ENCODE results near the gene TLX3. TPM values are rescaled to one million over a fixed set of nuclear protein-coding genes. Genes with fewer than 3 reads are reported as not detected.
"Not testable (repeated sequence)": the region's sequence is repeated elsewhere in the genome, so short reads cannot be mapped to it uniquely, and the experiment has no call there.

TLX3 gene
- not detected for polyA plus RNA-seq (2012; ENCODE audit: insufficient read depth, insufficient read length)

DNA sequence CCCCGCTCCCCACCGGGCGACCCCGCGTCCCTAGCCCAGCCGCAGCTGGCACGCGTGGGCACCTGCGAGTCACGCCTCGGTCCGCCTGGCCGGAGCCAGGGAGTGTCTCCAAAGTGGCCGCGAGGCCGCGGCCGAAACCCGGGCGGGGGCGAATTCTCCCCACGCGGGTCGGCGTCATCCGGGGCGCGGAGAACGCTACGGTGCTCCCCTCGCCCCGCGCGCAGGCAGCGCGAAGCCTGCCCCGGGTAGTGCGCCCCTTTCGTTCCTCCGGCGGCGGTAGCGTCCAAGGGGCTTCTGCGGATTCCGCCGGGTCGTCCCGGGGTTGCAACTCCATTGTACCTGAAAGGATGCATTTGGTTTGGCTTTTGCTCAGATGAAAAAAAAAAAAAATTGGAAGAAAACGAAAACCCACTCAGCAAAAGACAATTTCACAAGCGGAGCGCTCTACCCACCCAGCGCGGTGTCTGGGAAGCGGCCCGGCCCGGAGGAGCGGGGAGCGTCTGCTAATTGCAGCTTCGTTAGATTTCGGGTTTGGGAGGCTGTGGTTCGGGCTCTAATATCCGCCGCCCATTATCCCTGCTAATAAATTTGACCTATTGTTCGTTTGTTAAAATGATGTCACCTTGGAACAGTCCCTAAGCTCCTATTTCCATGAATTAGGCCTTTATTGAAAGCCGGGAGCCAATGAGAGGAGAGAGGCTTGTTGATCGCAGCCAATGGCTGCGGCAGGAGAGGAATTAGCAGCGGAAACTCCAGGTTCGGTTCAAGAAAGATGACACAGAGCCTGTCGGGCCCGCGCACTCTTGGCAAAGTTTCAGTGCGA lies at the start of gene TLX3:
TLX3 (plus strand) TSS at position 796 of the 823 bp plus-strand sequence. CDS start 118 bp downstream, outside the sequence.
- no peak within 1 kb of the TSS for H3K4me3 ChIP-seq (ENCODE audit: low read length)
- DNase-seq (ENCODE audit: low read depth, low spot score), result no peak

DNA sequence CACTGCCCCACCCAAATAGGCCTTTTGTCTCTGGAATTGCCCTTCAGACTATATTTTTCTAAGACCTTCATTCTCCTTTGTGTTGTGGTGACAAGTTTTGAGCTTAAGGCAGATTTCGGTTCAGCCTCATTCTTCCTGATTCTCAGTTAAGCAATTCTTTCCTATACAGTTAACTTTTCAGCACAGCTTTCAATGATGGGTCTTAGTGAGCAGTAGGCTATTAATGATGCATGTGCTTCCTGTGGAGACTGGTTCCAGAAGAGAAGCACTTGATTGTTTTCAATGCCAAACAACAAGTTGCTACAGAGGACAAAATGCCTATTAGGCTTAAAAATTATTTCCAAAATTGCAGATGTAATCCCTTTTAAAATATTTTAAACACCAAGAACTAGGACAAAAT lies 47.7 kb upstream of the TLX3 start:
- H3K4me3 ChIP-seq (ENCODE audit: low read length), result no peak overlapping the region

GRCh38 chr5:171261904-171262303 lies 47.1 kb upstream of the TLX3 start:
- no peak for DNase-seq (ENCODE audit: low read depth, low spot score)
- H3K4me3 ChIP-seq (ENCODE audit: low read length), result no peak overlapping the region

More for the DNA sequence above, 47.7 kb upstream of the TLX3 start:
- no peak for DNase-seq (ENCODE audit: low read depth, low spot score)

GRCh38 chr5:171263181-171263580 lies 45.9 kb upstream of the TLX3 start:
- no peak overlapping the region for H3K4me3 ChIP-seq (ENCODE audit: low read length)

DNA sequence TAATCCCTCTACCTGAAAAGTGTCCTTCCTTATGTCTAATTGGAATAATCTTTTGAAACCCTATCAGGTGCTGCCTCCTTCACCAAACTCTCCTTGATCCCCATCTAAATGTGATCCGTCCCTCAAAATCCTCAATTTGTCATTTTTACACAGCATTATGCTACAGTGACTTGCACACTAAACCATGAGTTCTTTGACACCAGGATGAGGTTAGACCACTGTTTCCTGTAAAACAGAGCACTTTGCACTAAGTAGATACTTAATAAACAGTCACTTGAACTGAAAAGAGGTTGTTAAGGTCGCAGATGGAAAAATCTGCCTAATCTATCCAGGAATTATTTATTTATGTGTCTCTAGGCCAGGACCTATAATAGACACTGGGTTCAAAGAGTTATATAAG lies 44.2 kb upstream of the TLX3 start:
- H3K4me3 ChIP-seq (ENCODE audit: low read length), result no peak overlapping the region
- peak; percentile 63 for DNase-seq (ENCODE audit: low read depth, low spot score)

More at GRCh38 chr5:171263181-171263580, 45.9 kb upstream of the TLX3 start:
- DNase-seq (ENCODE audit: low read depth, low spot score), result no peak

GRCh38 chr5:171268700-171269620 lies 40.1 kb upstream of the TLX3 start:
- H3K4me3 ChIP-seq (ENCODE audit: low read length), result no peak overlapping the region
- DNase-seq (ENCODE audit: low read depth, low spot score), result no peak

- no peak for DNase-seq (ENCODE audit: low read depth, low spot score)
- H3K4me3 ChIP-seq (ENCODE audit: low read length), result no peak overlapping the region
Measured at GRCh38 chr5:171269717-171270116, 39.3 kb upstream of the TLX3 start.

GRCh38 chr5:171270136-171270535 lies 38.9 kb upstream of the TLX3 start:
- DNase-seq (ENCODE audit: low read depth, low spot score), result no peak
- no peak overlapping the region for H3K4me3 ChIP-seq (ENCODE audit: low read length)

GRCh38 chr5:171271798-171272197 lies 37.2 kb upstream of the TLX3 start:
- DNase-seq (ENCODE audit: low read depth, low spot score), result no peak
- no peak overlapping the region for H3K4me3 ChIP-seq (ENCODE audit: low read length)

DNA sequence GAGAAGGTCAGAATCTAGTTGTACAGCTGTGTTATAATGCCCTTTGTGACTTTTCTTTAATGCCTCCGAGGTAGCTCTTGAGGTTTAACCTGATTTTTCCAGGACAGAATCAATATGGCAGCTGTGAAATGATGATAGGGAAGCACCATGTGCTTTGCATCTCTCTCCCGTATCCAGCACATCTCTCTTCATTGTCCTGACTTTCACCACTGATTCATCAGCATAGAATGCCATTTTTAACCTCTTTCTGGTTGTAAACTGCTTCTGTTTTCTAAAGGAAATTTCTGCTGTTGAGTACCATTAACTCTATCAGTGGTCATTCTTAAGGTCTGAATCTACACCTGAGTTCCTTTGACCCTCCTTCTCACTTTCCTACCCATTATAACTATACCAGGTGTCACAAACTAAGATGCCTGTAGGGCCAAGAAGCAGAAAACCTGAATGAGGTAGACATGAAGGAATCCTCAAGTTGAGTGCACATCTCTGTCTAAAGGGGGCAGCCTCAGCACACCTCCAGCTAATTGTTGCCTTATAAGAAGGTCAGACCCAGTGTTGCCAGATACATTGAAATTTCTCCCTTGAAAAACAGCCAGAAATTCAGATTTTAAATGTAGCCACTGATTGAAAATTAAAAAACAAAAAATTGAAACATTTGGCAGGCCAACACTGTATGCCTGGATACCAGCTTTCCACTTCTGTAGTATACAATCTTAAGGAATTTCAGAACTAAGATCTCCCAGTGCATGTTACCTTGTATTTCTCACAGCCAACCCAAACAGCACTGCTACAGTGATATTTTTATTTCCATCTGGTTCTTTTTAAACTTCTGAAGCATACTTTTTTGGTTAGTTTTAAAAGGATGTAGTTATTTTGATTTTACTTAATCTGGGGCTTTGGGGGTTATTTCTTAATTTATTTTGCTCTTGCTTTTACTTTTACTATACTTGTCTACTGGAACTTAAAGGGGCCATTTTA lies 35.8 kb upstream of the TLX3 start:
- peak; percentile 23 for DNase-seq (ENCODE audit: low read depth, low spot score)
- no peak overlapping the region for H3K4me3 ChIP-seq (ENCODE audit: low read length)

- no peak overlapping the region for H3K4me3 ChIP-seq (ENCODE audit: low read length)
- no peak for DNase-seq (ENCODE audit: low read depth, low spot score)
Measured at GRCh38 chr5:171275841-171276544, 33.1 kb upstream of the TLX3 start.

DNA sequence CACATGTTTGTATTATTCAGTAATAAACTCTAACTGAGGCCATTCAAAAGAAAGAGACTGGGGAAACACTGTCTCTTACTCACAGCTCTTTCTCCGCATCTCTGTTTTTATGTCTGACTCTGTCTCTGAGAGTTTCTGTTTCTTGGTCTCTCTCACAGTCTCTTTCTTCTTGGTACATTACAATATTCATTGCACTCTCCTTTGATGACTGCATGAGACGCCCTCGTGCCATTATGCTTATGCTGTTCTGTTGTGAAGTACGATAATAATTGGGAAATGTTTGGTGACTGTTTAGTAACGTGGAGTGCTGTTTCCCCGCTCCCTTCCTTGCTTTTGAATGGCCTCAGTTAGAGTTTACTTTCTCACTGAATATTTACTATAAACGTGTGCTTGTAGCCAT lies 25.3 kb upstream of the TLX3 start:
- no peak for DNase-seq (ENCODE audit: low read depth, low spot score)
- H3K4me3 ChIP-seq (ENCODE audit: low read length), result no peak overlapping the region

GRCh38 chr5:171285465-171285864 lies 23.6 kb upstream of the TLX3 start:
- no peak for DNase-seq (ENCODE audit: low read depth, low spot score)
- H3K4me3 ChIP-seq (ENCODE audit: low read length), result no peak overlapping the region

DNA sequence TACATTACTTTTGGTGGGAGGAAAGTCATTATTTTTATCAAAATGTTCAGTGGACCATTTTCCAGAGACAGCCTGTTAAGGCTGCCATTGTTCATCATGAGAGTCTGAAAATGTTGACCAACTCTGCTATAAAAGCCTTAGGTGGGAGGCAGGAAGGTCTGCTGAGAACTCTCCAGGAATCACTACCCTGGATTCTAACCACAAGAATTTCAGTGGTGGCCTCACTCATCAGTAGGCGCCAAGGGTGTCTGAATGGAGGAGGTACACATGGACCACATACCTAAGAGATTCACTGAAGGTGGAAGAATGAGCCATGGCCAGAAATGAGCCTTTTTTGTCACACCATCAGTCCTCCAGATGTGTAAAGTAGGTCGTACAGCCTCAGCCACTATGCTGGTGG lies 21.0 kb upstream of the TLX3 start:
- no peak overlapping the region for H3K4me3 ChIP-seq (ENCODE audit: low read length)
- DNase-seq (ENCODE audit: low read depth, low spot score), result no peak

DNA sequence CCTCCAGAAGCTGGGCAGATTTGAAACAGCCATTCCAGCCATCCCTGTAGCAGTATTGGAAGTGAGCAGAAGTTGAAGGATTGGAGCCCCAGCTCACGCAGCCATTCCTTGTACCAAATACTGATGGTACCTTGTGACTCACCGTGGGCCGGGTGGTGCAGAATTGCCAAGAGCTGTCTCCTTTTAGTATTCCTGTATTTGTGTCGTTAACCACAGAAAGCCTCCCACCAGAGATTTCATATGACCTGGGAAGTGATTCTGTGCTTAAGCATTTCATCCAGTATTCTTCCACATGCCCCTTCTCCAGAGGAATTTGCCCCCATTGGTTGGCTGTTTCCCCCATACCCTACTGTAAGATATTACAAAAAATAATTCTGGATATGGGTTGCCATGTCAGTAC lies 17.7 kb upstream of the TLX3 start:
- no peak for DNase-seq (ENCODE audit: low read depth, low spot score)

DNA sequence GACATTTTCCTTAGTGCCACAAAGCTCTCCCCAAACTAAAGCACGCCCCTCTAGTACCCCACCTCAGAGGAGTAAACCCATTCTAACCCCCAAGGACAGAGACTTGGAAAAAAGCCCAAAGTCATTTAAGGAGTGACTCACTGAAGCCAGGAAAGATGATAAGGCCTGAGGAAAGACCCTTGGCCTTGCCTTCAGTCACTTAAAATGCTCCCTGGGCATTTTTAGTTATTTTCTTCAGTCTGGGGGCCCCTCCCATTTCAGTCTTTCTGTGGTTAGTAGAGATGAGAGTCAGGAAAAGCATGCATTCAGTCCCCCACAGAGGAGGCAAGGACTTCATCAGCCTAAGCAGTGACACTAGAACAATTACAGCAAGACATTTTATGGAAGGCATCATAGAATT lies 13.7 kb upstream of the TLX3 start:
- no peak for DNase-seq (ENCODE audit: low read depth, low spot score)
- H3K4me3 ChIP-seq (ENCODE audit: low read length), result no peak overlapping the region

More for the DNA sequence above, 17.7 kb upstream of the TLX3 start:
- H3K4me3 ChIP-seq (ENCODE audit: low read length), result no peak overlapping the region

- H3K4me3 ChIP-seq (ENCODE audit: low read length), result no peak overlapping the region
- no peak for DNase-seq (ENCODE audit: low read depth, low spot score)
Measured at GRCh38 chr5:171295801-171296200, 13.2 kb upstream of the TLX3 start.

DNA sequence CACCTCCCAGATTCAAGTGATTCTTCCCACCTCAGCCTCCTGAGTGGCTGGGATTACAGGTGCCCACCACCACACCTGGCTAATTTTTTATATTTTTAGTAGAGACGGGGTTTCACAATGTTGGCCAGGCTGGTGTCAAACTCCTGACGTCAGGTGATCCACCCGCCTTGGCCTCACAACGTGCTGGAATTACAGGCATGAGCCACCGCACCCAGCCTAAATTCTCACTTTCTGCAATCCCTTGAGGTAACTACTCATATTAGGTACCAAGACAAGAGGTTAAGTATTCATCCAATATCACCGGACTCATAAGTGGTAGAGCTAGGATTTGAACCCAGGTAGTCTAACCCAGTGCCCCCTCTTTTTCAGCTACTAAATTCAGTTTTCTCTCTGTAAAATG lies 11.1 kb upstream of the TLX3 start:
- H3K4me3 ChIP-seq (ENCODE audit: low read length); DNase-seq (ENCODE audit: low read depth, low spot score): not testable (repeated sequence)
